Osteocyte (in vitro differentiated cells): ENCODE data around the gene REEP6. TPM values are rescaled to one million over a fixed set of nuclear protein-coding genes. Genes with fewer than 3 reads are reported as not detected.

Source experiments
- DNase-seq: peaks from one replicate; pipeline ENCODE4 v3.0.0; 2021; ENCODE audit warnings: mixed read lengths; ENCODE audit not compliant: unreplicated experiment; ENCODE audit errors: extremely low spot score
- H3K27ac Mint-ChIP-seq: one replicate; pipeline ENCODE4 v1.8.0; 2021; ENCODE audit warnings: mild to moderate bottlenecking, mixed read lengths; ENCODE audit not compliant: unreplicated experiment
- H3K27me3 Mint-ChIP-seq: one replicate; pipeline ENCODE4 v1.8.0; 2021; ENCODE audit warnings: mixed read lengths; ENCODE audit not compliant: unreplicated experiment
- H3K36me3 Mint-ChIP-seq: one replicate; pipeline ENCODE4 v1.8.0; 2021; ENCODE audit warnings: mixed read lengths; ENCODE audit not compliant: unreplicated experiment
- H3K4me1 Mint-ChIP-seq: one replicate; pipeline ENCODE4 v1.8.0; 2021; ENCODE audit warnings: mixed read lengths; ENCODE audit not compliant: unreplicated experiment
- H3K4me3 Mint-ChIP-seq: one replicate; pipeline ENCODE4 v1.8.0; 2021; ENCODE audit warnings: mild to moderate bottlenecking, moderate library complexity, mixed read lengths; ENCODE audit not compliant: unreplicated experiment
- H3K9me3 Mint-ChIP-seq: one replicate; pipeline ENCODE4 v1.8.0; 2021; ENCODE audit warnings: mixed read lengths; ENCODE audit not compliant: unreplicated experiment
- CTCF ChIP-seq: fragments of 200-600 bp; sonication (generic); IDR thresholded peaks from 2 replicates; pipeline ENCODE4 v1.5.0; 2021; ENCODE audit warnings: antibody characterized with exemption, mild to moderate bottlenecking, moderate library complexity
- total RNA-seq: library from RNA; stranded (reverse); gene quantifications from 2 replicates; pipeline ENCODE4 v1.2.1, GENCODE V29; 2021

The REEP6 gene
- total RNA-seq, 1 donor from 2014 or later, result 4.1 TPM

- Mint-ChIP-seq H3K27ac (no peak overlapping the region), H3K4me1 (peaks cover 5% of the 10 kb centered on the region), H3K36me3 (no peaks in the 10 kb centered on the region), H3K9me3 (no peaks in the 10 kb centered on the region), H3K27me3 (peaks cover 26% of the 10 kb centered on the region), H3K4me3 (no peak overlapping the region)
- no peak for DNase-seq
- TF ChIP-seq CTCF, result no peak
These were observed 36.0 kb upstream of the REEP6 start for GRCh38 chr19:1455002-1455335.

GRCh38 chr19:1455336-1456120 lies 35.5 kb upstream of the REEP6 start:
- H3K9me3 Mint-ChIP-seq, result no peaks in the 10 kb centered on the region
- no peak for DNase-seq
- no peak overlapping the region for H3K27ac Mint-ChIP-seq
- no peak for TF ChIP-seq CTCF
- H3K27me3 Mint-ChIP-seq, result peaks cover 23% of the 10 kb centered on the region
- no peak overlapping the region for H3K4me3 Mint-ChIP-seq
- no peaks in the 10 kb centered on the region for H3K36me3 Mint-ChIP-seq
- H3K4me1 Mint-ChIP-seq, result peaks cover 2% of the 10 kb centered on the region

GRCh38 chr19:1456121-1456900 lies 34.7 kb upstream of the REEP6 start:
- H3K36me3 Mint-ChIP-seq, result no peaks in the 10 kb centered on the region
- H3K4me1 Mint-ChIP-seq, result peaks cover 2% of the 10 kb centered on the region
- peaks cover 15% of the 10 kb centered on the region for H3K27me3 Mint-ChIP-seq
- no peak for TF ChIP-seq CTCF
- no peak overlapping the region for H3K27ac Mint-ChIP-seq
- H3K9me3 Mint-ChIP-seq, result no peaks in the 10 kb centered on the region
- H3K4me3 Mint-ChIP-seq, result no peak overlapping the region
- no peak for DNase-seq

- H3K4me3 Mint-ChIP-seq, result no peak overlapping the region
- H3K36me3 Mint-ChIP-seq, result no peaks in the 10 kb centered on the region
- no peak for DNase-seq
- peaks cover 10% of the 10 kb centered on the region for H3K27me3 Mint-ChIP-seq
- H3K27ac Mint-ChIP-seq, result no peak overlapping the region
- peaks cover 2% of the 10 kb centered on the region for H3K4me1 Mint-ChIP-seq
- H3K9me3 Mint-ChIP-seq, result no peaks in the 10 kb centered on the region
- no peak for TF ChIP-seq CTCF
These were observed 33.8 kb upstream of the REEP6 start for GRCh38 chr19:1457031-1457739.

GRCh38 chr19:1457892-1458291 lies 33.1 kb upstream of the REEP6 start:
- peaks cover 8% of the 10 kb centered on the region for H3K27me3 Mint-ChIP-seq
- H3K9me3 Mint-ChIP-seq, result no peaks in the 10 kb centered on the region
- no peak for TF ChIP-seq CTCF
- H3K36me3 Mint-ChIP-seq, result no peaks in the 10 kb centered on the region
- H3K4me1 Mint-ChIP-seq, result peaks cover 1% of the 10 kb centered on the region
- DNase-seq, result no peak
- H3K27ac Mint-ChIP-seq, result no peak overlapping the region
- no peak overlapping the region for H3K4me3 Mint-ChIP-seq
